Measurements from ENCODE around the gene RALGDS. TPM values are rescaled to one million over a fixed set of nuclear protein-coding genes. Genes with fewer than 3 reads are reported as not detected.
"Not testable (repeated sequence)": the region's sequence is repeated elsewhere in the genome, so short reads cannot be mapped to it uniquely, and the experiment has no call there.

RALGDS gene
- polyA plus RNA-seq, 1 donor: 34.6 TPM

GRCh38 chr9:133107961-133108793, 12.9 kb downstream of the RALGDS start:
- no peak for DNase-seq

GRCh38 chr9:133107245-133107722, 13.8 kb downstream of the RALGDS start:
- no peak for DNase-seq

- DNase-seq: no peak
Measured at GRCh38 chr9:133106511-133107244, 14.4 kb downstream of the RALGDS start.

- DNase-seq: no peak
Measured at GRCh38 chr9:133105461-133105770, 15.6 kb downstream of the RALGDS start.

- no peak for DNase-seq
Measured at GRCh38 chr9:133104718-133105460, 16.2 kb downstream of the RALGDS start.

- no peak for DNase-seq
Measured at GRCh38 chr9:133103987-133104505, 17.0 kb downstream of the RALGDS start.

GRCh38 chr9:133103183-133103986, 17.7 kb downstream of the RALGDS start:
- no peak for DNase-seq

- no peak for DNase-seq
Measured at GRCh38 chr9:133102190-133103021, 18.6 kb downstream of the RALGDS start.

- no peak for DNase-seq
Measured at GRCh38 chr9:133101356-133102189, 19.5 kb downstream of the RALGDS start.

GRCh38 chr9:133100506-133101355, 20.3 kb downstream of the RALGDS start:
- no peak for DNase-seq

GRCh38 chr9:133099726-133100505, 21.1 kb downstream of the RALGDS start:
- no peak for DNase-seq

- no peak for DNase-seq
Measured at GRCh38 chr9:133098871-133099270, 22.2 kb downstream of the RALGDS start.

- no peak for DNase-seq
Measured at GRCh38 chr9:133098104-133098754, 22.8 kb downstream of the RALGDS start.

GRCh38 chr9:133094842-133095393, 26.1 kb downstream of the RALGDS start:
- no peak for DNase-seq

GRCh38 chr9:133094351-133094750, 26.7 kb downstream of the RALGDS start:
- not testable (repeated sequence) for DNase-seq

GRCh38 chr9:133090752-133091385, 30.2 kb downstream of the RALGDS start:
- DNase-seq: no peak
